IMR-90 (cell line): ENCODE data around the gene COG8. TPM values are rescaled to one million over a fixed set of nuclear protein-coding genes. Genes with fewer than 3 reads are reported as not detected.
A peak's percentile ranks its signal among the peaks of the same experiment; 100 is the strongest.

ENCODE experiments used
- ATAC-seq: fragments of 200-7000 bp; cut with Tn5 transposase; 2 replicates; pipeline ENCODE4 v1.9.1; 2020; ENCODE audit warnings: low read depth, mild to moderate bottlenecking, moderate library complexity
- BruUV-seq: library from RNA; stranded (reverse); fragments of 400-500 nt; replicated peaks from 2 replicates; lab custom pipeline; 2021; lab: Mats Ljungman, UMichigan
- CTCF ChIA-PET: fragments of 300-600 bp; formaldehyde crosslinking; extraction: SDS; loops from one replicate; lab custom pipeline; 2021; ENCODE audit warnings: antibody characterized with exemption; lab: Yijun Ruan, JAX
- POLR2A ChIA-PET: fragments of 300-600 bp; sonication (Branson Sonifier 250); formaldehyde crosslinking; loops from one replicate; lab custom pipeline; 2022; ENCODE audit warnings: antibody characterized with exemption; ENCODE audit not compliant: unreplicated experiment; lab: Charles Lee
- DNase-seq: peaks from one replicate; pipeline ENCODE4 v3.0.0; 2013
- H2AFZ ChIP-seq: replicated peaks from 2 replicates; pipeline ENCODE3; 2013; ENCODE audit warnings: low read length, mild to moderate bottlenecking; ENCODE audit not compliant: poor library complexity
- H2AK5ac ChIP-seq: 2 replicates; pipeline ENCODE4 v1.6.1; 2013; ENCODE audit warnings: low read depth, low read length, inconsistent platforms
- H2AK9ac ChIP-seq: replicated peaks from 2 replicates; pipeline ENCODE3; 2013; ENCODE audit warnings: mild to moderate bottlenecking, low read depth, low read length, moderate library complexity; ENCODE audit not compliant: poor library complexity
- H2BK120ac ChIP-seq: 2 replicates; pipeline ENCODE4 v1.6.1; 2013; ENCODE audit warnings: low read depth, low read length, inconsistent platforms
- H2BK15ac ChIP-seq: 3 replicates; pipeline ENCODE4 v1.6.1; 2013; ENCODE audit warnings: low read depth, low read length, inconsistent platforms
- H2BK20ac ChIP-seq: 2 replicates; pipeline ENCODE4 v1.6.1; 2013; ENCODE audit warnings: low read depth, mild to moderate bottlenecking, inconsistent platforms, low read length, moderate library complexity
- H2BK5ac ChIP-seq: 2 replicates; pipeline ENCODE4 v1.6.1; 2013; ENCODE audit warnings: mild to moderate bottlenecking, low read depth, low read length, inconsistent platforms; ENCODE audit not compliant: poor library complexity, severe bottlenecking
- H3K14ac ChIP-seq: replicated peaks from 2 replicates; pipeline ENCODE4 v1.6.1; 2013; ENCODE audit warnings: low read depth, low read length, inconsistent platforms
- H3K18ac ChIP-seq: 2 replicates; pipeline ENCODE4 v1.6.1; 2013; ENCODE audit warnings: low read depth, low read length, control low read depth
- H3K23ac ChIP-seq: 2 replicates; pipeline ENCODE4 v1.6.1; 2013; ENCODE audit warnings: low read depth, low read length, inconsistent platforms
- H3K27ac ChIP-seq: 2 replicates; pipeline ENCODE4 v1.5.1; 2013; ENCODE audit warnings: mild to moderate bottlenecking, control low read depth, low read length; ENCODE audit not compliant: insufficient read depth
- H3K27me3 ChIP-seq: 2 replicates; pipeline ENCODE4 v1.6.1; 2013; ENCODE audit warnings: low read length; ENCODE audit not compliant: control insufficient read depth, insufficient read depth
- H3K36me3 ChIP-seq: 2 replicates; pipeline ENCODE4 v1.6.1; 2013; ENCODE audit warnings: low read length, mixed read lengths; ENCODE audit not compliant: control insufficient read depth, insufficient read depth
- H3K4ac ChIP-seq: 2 replicates; pipeline ENCODE4 v1.6.1; 2013; ENCODE audit warnings: low read depth, low read length, inconsistent platforms
- H3K4me1 ChIP-seq: 2 replicates; pipeline ENCODE4 v1.6.1; 2013; ENCODE audit warnings: low read length, mixed read lengths; ENCODE audit not compliant: control insufficient read depth, insufficient read depth
- H3K4me2 ChIP-seq: 2 replicates; pipeline ENCODE4 v1.6.1; 2013; ENCODE audit warnings: low read depth, mild to moderate bottlenecking, control low read depth, low read length, moderate library complexity
- H3K4me3 ChIP-seq: 2 replicates; pipeline ENCODE4 v1.5.1; 2013; ENCODE audit warnings: low read depth, mild to moderate bottlenecking, control low read depth, low read length, moderate library complexity; ENCODE audit not compliant: insufficient read depth
- H3K56ac ChIP-seq: 2 replicates; pipeline ENCODE4 v1.6.1; 2013; ENCODE audit warnings: low read length, inconsistent platforms; ENCODE audit not compliant: insufficient read depth; ENCODE audit errors: extremely low read depth
- H3K79me1 ChIP-seq, 2 experiments: 2 replicates each; pipeline ENCODE4 v1.6.1; 2013; ENCODE audit warnings: low read length in 2 of 2, inconsistent platforms in 1 of 2, low read depth in 1 of 2
- H3K9ac ChIP-seq: 2 replicates; pipeline ENCODE4 v1.6.1; 2013; ENCODE audit warnings: low read depth, low read length, control low read depth
- H3K9me1 ChIP-seq: 2 replicates; pipeline ENCODE4 v1.6.1; 2013; ENCODE audit warnings: low read length, inconsistent platforms; ENCODE audit not compliant: insufficient read depth
- H3K9me3 ChIP-seq: 2 replicates; pipeline ENCODE4 v1.6.1; 2013; ENCODE audit warnings: low read length; ENCODE audit not compliant: control insufficient read depth, insufficient read depth
- H4K20me1 ChIP-seq: 2 replicates; pipeline ENCODE4 v1.6.1; 2013; ENCODE audit warnings: low read length, inconsistent platforms; ENCODE audit not compliant: insufficient read depth
- H4K5ac ChIP-seq: 2 replicates; pipeline ENCODE4 v1.6.1; 2013; ENCODE audit warnings: mild to moderate bottlenecking, low read depth, low read length, control low read depth
- H4K8ac ChIP-seq, 2 experiments: 2 replicates each; pipeline ENCODE4 v1.6.1; 2013; ENCODE audit warnings: low read depth in 2 of 2, low read length in 2 of 2, control low read depth in 1 of 2, inconsistent platforms in 1 of 2
- H4K91ac ChIP-seq: 2 replicates; pipeline ENCODE4 v1.6.1; 2013; ENCODE audit warnings: low read depth, low read length, inconsistent platforms; ENCODE audit not compliant: insufficient read depth
- BHLHE40 ChIP-seq: fragments of 150-350 bp; IDR thresholded peaks from 2 replicates; pipeline ENCODE4 v1.6.1; 2016; ENCODE audit warnings: mild to moderate bottlenecking, low read depth, low read length
- CHD1 ChIP-seq: IDR thresholded peaks from 2 replicates; pipeline ENCODE4 v1.6.1; 2012; ENCODE audit warnings: low read depth, low read length, improper control_type of control experiment
- CTCF ChIP-seq: conservative IDR thresholded peaks from 2 replicates; pipeline ENCODE4 v1.5.1; 2012; ENCODE audit warnings: mild to moderate bottlenecking, low read depth, low read length, improper control_type of control experiment
- FOS ChIP-seq: fragments of 150-350 bp; IDR thresholded peaks from 2 replicates; pipeline ENCODE4 v1.6.1; 2016; ENCODE audit warnings: low read depth, low read length
- MAFK ChIP-seq: IDR thresholded peaks from 2 replicates; pipeline ENCODE4 v1.6.1; 2012; ENCODE audit warnings: low read depth, low read length, improper control_type of control experiment
- MAZ ChIP-seq: IDR thresholded peaks from 2 replicates; pipeline ENCODE4 v1.6.1; 2012; ENCODE audit warnings: low read depth, mild to moderate bottlenecking, low read length, improper control_type of control experiment, moderate library complexity, borderline replicate concordance
- MXI1 ChIP-seq: IDR thresholded peaks from 2 replicates; pipeline ENCODE4 v1.6.1; 2012; ENCODE audit warnings: low read depth, mild to moderate bottlenecking, low read length, moderate library complexity, borderline replicate concordance
- NFE2L2 ChIP-seq: fragments of 150-350 bp; IDR thresholded peaks from 2 replicates; pipeline ENCODE4 v1.6.1; 2016; ENCODE audit warnings: low read depth, mild to moderate bottlenecking, low read length
- POLR2A ChIP-seq: IDR thresholded peaks from 2 replicates; pipeline ENCODE4 v1.6.1; 2012; ENCODE audit warnings: mild to moderate bottlenecking, low read depth, low read length
- RAD21 ChIP-seq: IDR thresholded peaks from 2 replicates; pipeline ENCODE4 v1.6.1; 2012; ENCODE audit warnings: low read length, improper control_type of control experiment
- RCOR1 ChIP-seq: IDR thresholded peaks from 2 replicates; pipeline ENCODE4 v1.6.1; 2012; ENCODE audit warnings: mild to moderate bottlenecking, low read length, improper control_type of control experiment; ENCODE audit not compliant: insufficient replicate concordance
- RFX5 ChIP-seq: IDR thresholded peaks from 2 replicates; pipeline ENCODE4 v1.8.0; 2012; ENCODE audit warnings: low read depth, mild to moderate bottlenecking, low read length, moderate library complexity
- SMC3 ChIP-seq: fragments of 150-350 bp; IDR thresholded peaks from 2 replicates; pipeline ENCODE4 v1.6.1; 2016; ENCODE audit warnings: low read depth, mild to moderate bottlenecking, antibody characterized with exemption, low read length, moderate library complexity
- WGBS, 2 experiments: methylation state at CpG; one replicate each; pipeline versions ENCODE4 v1.1.5 to v1.1.7; 2013; ENCODE audit warnings: missing lambda C conversion rate in 2 of 2; ENCODE audit not compliant: insufficient read length in 1 of 2; ENCODE audit errors: extremely low coverage in 2 of 2; 5-methylcytosine and 5-hydroxymethylcytosine counted together
- dilution Hi-C: fragments of 300-500 bp; cut with HindIII; formaldehyde crosslinking; loops from one replicate; pipeline ENCODE4 v1.14.3; 2018; ENCODE audit warnings: low sequenced_read_pairs; ENCODE audit not compliant: unreplicated experiment
- in situ Hi-C: fragments of 300-500 bp; cut with MboI; formaldehyde crosslinking; loops from 3 replicates; pipeline ENCODE4 v1.14.3; 2019; ENCODE audit warnings: low sequenced_read_pairs, inconsistent platforms, mixed read lengths
- intact Hi-C: fragments of 100-400 bp; cut with micrococcal nuclease; formaldehyde crosslinking; loops from 2 replicates; pipeline ENCODE4 v1.10.0; 2022
- polyA plus RNA-seq, 3 experiments: library from polyadenylated mRNA; depleted of rRNA; stranded (reverse); fragments of >200 nt; gene quantifications; 2 replicates each; pipeline ENCODE4 v1.2.3, GENCODE V29; 2012; ENCODE audit warnings: low replicate concordance in 1 of 3
- total RNA-seq: library from RNA; depleted of rRNA; stranded (reverse); fragments of >200 nt; gene quantifications from 2 replicates; pipeline ENCODE4 v1.2.3, GENCODE V29; 2012
- TF ChIP-seq, protein P1 (sequence below): fragments of 150-350 bp; IDR thresholded peaks from 2 replicates; pipeline ENCODE4 v1.6.1; 2016; ENCODE audit warnings: low read depth, mild to moderate bottlenecking, low read length, moderate library complexity, borderline replicate concordance
- TF ChIP-seq, protein P2 (sequence below): fragments of 150-350 bp; IDR thresholded peaks from 2 replicates; pipeline ENCODE4 v1.6.1; 2017; ENCODE audit warnings: mild to moderate bottlenecking, antibody characterized with exemption, low read length, low read depth

COG8 gene
- total and polyA plus RNA-seq, 2 of the 4 experiments (the other 2 are of a cell fraction), result 23.4 to 26.2 TPM

- no peak within 1 kb of the TSS for H2BK5ac ChIP-seq
- no peak within 1 kb of the TSS for H2BK20ac ChIP-seq
- H3K4ac ChIP-seq, result no peak within 1 kb of the TSS
- H3K27ac ChIP-seq, result no peak within 1 kb of the TSS
- dilution Hi-C loops, result no loop called here
- no peak within 1 kb of the TSS for H3K4me3 ChIP-seq
- H4K20me1 ChIP-seq, result no peaks in the 10 kb centered on the region
- ChIA-PET POLR2A (no interaction called here), CTCF (no interaction called here)
- H2AFZ ChIP-seq, result peak within 1 kb of the TSS; percentile 10
- TF ChIP-seq, protein P1, sequence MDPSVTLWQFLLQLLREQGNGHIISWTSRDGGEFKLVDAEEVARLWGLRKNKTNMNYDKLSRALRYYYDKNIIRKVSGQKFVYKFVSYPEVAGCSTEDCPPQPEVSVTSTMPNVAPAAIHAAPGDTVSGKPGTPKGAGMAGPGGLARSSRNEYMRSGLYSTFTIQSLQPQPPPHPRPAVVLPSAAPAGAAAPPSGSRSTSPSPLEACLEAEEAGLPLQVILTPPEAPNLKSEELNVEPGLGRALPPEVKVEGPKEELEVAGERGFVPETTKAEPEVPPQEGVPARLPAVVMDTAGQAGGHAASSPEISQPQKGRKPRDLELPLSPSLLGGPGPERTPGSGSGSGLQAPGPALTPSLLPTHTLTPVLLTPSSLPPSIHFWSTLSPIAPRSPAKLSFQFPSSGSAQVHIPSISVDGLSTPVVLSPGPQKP, result no peak
- no peak for TF ChIP-seq MAZ
- TF ChIP-seq CTCF, result no peak
- no peak for TF ChIP-seq RFX5
- TF ChIP-seq FOS, result no peak
- TF ChIP-seq RCOR1, result no peak
- TF ChIP-seq SMC3, result no peak
- TF ChIP-seq MXI1, result no peak
- TF ChIP-seq NFE2L2, result no peak
- TF ChIP-seq, protein P2, sequence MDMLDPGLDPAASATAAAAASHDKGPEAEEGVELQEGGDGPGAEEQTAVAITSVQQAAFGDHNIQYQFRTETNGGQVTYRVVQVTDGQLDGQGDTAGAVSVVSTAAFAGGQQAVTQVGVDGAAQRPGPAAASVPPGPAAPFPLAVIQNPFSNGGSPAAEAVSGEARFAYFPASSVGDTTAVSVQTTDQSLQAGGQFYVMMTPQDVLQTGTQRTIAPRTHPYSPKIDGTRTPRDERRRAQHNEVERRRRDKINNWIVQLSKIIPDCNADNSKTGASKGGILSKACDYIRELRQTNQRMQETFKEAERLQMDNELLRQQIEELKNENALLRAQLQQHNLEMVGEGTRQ, result no peak
- no peak for TF ChIP-seq CHD1
- TF ChIP-seq BHLHE40, result no peak
- no peak for TF ChIP-seq POLR2A
- TF ChIP-seq RAD21, result no peak
- no peak for TF ChIP-seq MAFK
- H3K18ac ChIP-seq, result no peak within 1 kb of the TSS
- no peak within 1 kb of the TSS for H3K14ac ChIP-seq
- WGBS, 2 experiments, result 94% methylated on average over 11 of the region's 12 CpGs; no CpG with 5 or more reads in 1 of the 2 experiments
- no peak within 1 kb of the TSS for H3K56ac ChIP-seq
- H3K23ac ChIP-seq, result no peak within 1 kb of the TSS
- H2AK5ac ChIP-seq, result no peak within 1 kb of the TSS
- no peak within 1 kb of the TSS for H4K8ac ChIP-seq
- H3K4me1 ChIP-seq, result peaks cover 2% of the 10 kb centered on the region; the same call in 1 of the 2 replicates
- H4K91ac ChIP-seq, result no peak within 1 kb of the TSS
- H3K9ac ChIP-seq, result no peak within 1 kb of the TSS
- H2BK15ac ChIP-seq, result no peak within 1 kb of the TSS
- H3K9me1 ChIP-seq, result peaks cover 3% of the 10 kb centered on the region; the same call in 1 of the 2 replicates
- no peaks in the 10 kb centered on the region for H3K27me3 ChIP-seq
- no TSS peak for BruUV-seq
- peaks cover 8% of the 10 kb centered on the region for H3K36me3 ChIP-seq
- 0 out of 4 replicates have a peak, but pooled peaks cover 0 to 4% of the 10 kb centered on the region in 2 experiments for H3K79me1 ChIP-seq
- ATAC-seq (no peak), DNase-seq (no peak)
- H2AK9ac ChIP-seq, result no peak within 1 kb of the TSS
- in situ Hi-C loops, result no loop called here
- intact Hi-C loops, result no loop called here
- H4K5ac ChIP-seq, result no peak within 1 kb of the TSS
- no peak within 1 kb of the TSS for H3K4me2 ChIP-seq
- no peak within 1 kb of the TSS for H2BK120ac ChIP-seq
- H3K9me3 ChIP-seq, result no peaks in the 10 kb centered on the region
Observed at GRCh38 chr16:69351309-69352027, 12.1 kb upstream of the COG8 start, which contains the start of gene TMED6. Gene TMED6, minus strand, starts transcription at chr16:69351786. Its CDS starts 33 bp downstream, at chr16:69351753.
